ENCODE measurements around the gene ATF7. TPM values are rescaled to one million over a fixed set of nuclear protein-coding genes. Genes with fewer than 3 reads are reported as not detected.

ATF7 gene
- total and polyA plus RNA-seq, 2 donors (not counting 3 experiments of a cell fraction or from before 2014, with no cell fraction given), result 36.0 to 68.5 TPM

DNA sequence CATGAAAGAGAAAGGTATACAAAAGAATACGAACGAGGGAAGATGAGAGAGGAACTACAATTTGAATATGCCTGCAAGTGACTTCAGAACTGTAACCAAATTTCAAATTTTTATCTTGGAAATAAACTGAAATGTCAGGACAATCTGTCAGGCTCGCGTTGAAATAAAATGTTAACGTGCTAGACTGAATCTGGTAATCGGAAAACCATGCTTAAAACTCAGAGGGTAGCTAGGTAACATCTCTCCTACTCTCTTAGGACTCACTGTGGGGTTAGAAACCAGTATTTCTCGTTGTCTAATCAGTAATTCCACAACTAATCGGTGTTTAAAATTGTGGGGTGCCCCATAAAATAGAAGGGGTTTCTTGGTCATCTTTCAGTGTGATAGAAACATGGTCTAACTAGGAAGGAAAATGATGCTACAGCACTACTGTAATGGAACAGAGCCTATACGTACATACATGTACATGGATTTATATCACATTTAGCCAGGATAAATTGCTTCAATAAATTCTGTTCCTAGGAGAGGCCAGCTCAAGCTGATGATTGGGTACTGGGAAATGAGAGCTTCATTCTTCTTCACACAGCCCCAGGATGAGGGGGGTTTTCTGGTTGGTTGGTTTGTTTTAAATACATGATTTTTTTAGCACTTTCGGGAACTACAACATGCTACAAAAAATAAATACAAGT, 23.9 kb downstream of the ATF7 start:
- H2AFZ ChIP-seq (ENCODE audit: low read depth, low read length), result no peak overlapping the region
- H3K36me3 ChIP-seq (ENCODE audit: control insufficient read depth in 2 of 2, extremely low read depth in 1 of 2, insufficient read depth in 2 of 2, low read length in 2 of 2), result peaks cover 2 to 3% of the 10 kb centered on the region in 2 experiments
- FAIRE-seq (no peak), DNase-seq (ENCODE audit: low read depth, low spot score) (no peak)
- H3K9me3 ChIP-seq (replicated peaks; ENCODE audit: control insufficient read depth, insufficient read depth, low read length), result no peaks in the 10 kb centered on the region
- dilution Hi-C loops (cut with MboI; ENCODE audit: extremely low pct_ligation_motif_present, low sequenced_read_pairs) (no loop called here), intact Hi-C loops (cut with micrococcal nuclease) (no loop called here)
- no peaks in the 10 kb centered on the region for H4K20me1 ChIP-seq (replicated peaks; ENCODE audit: control insufficient read depth, extremely low read depth, insufficient read depth, low read length)
- ChIA-PET POLR2A (no interaction called here), CTCF (interaction anchor here (1.0 to 1.8 kb wide), 4 partner anchors 45 to 73 kb away, joined by 3 to 4 read pairs (median 4); partner anchors contain the start of gene ATP5MC2)
- H3K27ac ChIP-seq (ENCODE audit: insufficient read depth, low read depth, low read length), result no peak overlapping the region
- H3K9me1 ChIP-seq (replicated peaks; ENCODE audit: control insufficient read depth, extremely low read depth, insufficient read depth, low read length), result peaks cover 2% of the 10 kb centered on the region
- H3K4me2 ChIP-seq (ENCODE audit: insufficient read depth, low read length), result no peak overlapping the region
- no peak overlapping the region for H3K4me3 ChIP-seq (replicated peaks in 1 of 3; ENCODE audit: insufficient read depth in 1 of 3, low read depth in 1 of 3, low read length in 3 of 3)
- H3K4me1 ChIP-seq (ENCODE audit: control insufficient read depth, extremely low read depth, insufficient read depth, low read length), result peaks cover 26% of the 10 kb centered on the region
- peaks cover 42% of the 10 kb centered on the region for H3K79me2 ChIP-seq (ENCODE audit: control insufficient read depth, insufficient read depth, low read length)
- TF ChIP-seq, protein P1, sequence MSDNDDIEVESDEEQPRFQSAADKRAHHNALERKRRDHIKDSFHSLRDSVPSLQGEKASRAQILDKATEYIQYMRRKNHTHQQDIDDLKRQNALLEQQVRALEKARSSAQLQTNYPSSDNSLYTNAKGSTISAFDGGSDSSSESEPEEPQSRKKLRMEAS (IDR thresholded peaks at IDR 0.05; ENCODE audit: insufficient read depth, insufficient read length), result no peak
- no peak for TF ChIP-seq POLR2A (IDR thresholded peaks at IDR 0.05; ENCODE audit: low read depth, low read length)
- no peak for TF ChIP-seq POLR2AphosphoS5 (IDR thresholded peaks at IDR 0.05; ENCODE audit: insufficient read depth, low read depth, low read length)
- no peak for TF ChIP-seq MYC (IDR thresholded peaks at IDR 0.05; ENCODE audit: low read depth, low read length)
- TF ChIP-seq EZH2 (IDR thresholded peaks at IDR 0.05; ENCODE audit: borderline replicate concordance, low read depth, low read length, severe bottlenecking), result no peak
- TF ChIP-seq, protein P2, sequence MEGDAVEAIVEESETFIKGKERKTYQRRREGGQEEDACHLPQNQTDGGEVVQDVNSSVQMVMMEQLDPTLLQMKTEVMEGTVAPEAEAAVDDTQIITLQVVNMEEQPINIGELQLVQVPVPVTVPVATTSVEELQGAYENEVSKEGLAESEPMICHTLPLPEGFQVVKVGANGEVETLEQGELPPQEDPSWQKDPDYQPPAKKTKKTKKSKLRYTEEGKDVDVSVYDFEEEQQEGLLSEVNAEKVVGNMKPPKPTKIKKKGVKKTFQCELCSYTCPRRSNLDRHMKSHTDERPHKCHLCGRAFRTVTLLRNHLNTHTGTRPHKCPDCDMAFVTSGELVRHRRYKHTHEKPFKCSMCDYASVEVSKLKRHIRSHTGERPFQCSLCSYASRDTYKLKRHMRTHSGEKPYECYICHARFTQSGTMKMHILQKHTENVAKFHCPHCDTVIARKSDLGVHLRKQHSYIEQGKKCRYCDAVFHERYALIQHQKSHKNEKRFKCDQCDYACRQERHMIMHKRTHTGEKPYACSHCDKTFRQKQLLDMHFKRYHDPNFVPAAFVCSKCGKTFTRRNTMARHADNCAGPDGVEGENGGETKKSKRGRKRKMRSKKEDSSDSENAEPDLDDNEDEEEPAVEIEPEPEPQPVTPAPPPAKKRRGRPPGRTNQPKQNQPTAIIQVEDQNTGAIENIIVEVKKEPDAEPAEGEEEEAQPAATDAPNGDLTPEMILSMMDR (IDR thresholded peaks at IDR 0.05; ENCODE audit: extremely low read depth in 1 of 2, insufficient read depth in 1 of 2, low read depth in 1 of 2, low read length in 2 of 2), result no peak
- TF ChIP-seq JUN (IDR thresholded peaks at IDR 0.05; ENCODE audit: borderline replicate concordance, insufficient read depth, insufficient read length, low read depth), result no peak
- no peak for TF ChIP-seq FOS (IDR thresholded peaks at IDR 0.05; ENCODE audit: borderline replicate concordance, insufficient read depth, low read length)
- no peak for TF ChIP-seq GATA2 (IDR thresholded peaks at IDR 0.05; ENCODE audit: insufficient read depth, insufficient read length, low read depth, low read length)
- no peaks in the 10 kb centered on the region for H3K27me3 ChIP-seq (ENCODE audit: control insufficient read depth in 2 of 2, insufficient read depth in 2 of 2, low read length in 2 of 2)
- no TSS peak for BruUV-seq (replicated peaks)
- H3K9ac ChIP-seq (replicated peaks; ENCODE audit: extremely low read depth, insufficient read depth, low read length), result no peak overlapping the region
